CD4-positive, alpha-beta T cell (primary cell): ENCODE data around the gene MAP9. TPM values are rescaled to one million over a fixed set of nuclear protein-coding genes. Genes with fewer than 3 reads are reported as not detected.

ENCODE experiments used
- ATAC-seq: fragments of 200-7000 bp; cut with Tn5 transposase; one replicate; pipeline ENCODE4 v1.10.0; 2022; ENCODE audit warnings: mild to moderate bottlenecking; ENCODE audit not compliant: poor library complexity
- CTCF ChIA-PET: fragments of 350-600 bp; sonication (Branson Sonifier 250); formaldehyde crosslinking; loops from one replicate; lab custom pipeline; 2021; ENCODE audit warnings: antibody characterized with exemption, inconsistent platforms; lab: Charles Lee
- POLR2A ChIA-PET: fragments of 350-600 bp; sonication (Branson Sonifier 250); formaldehyde crosslinking; loops from one replicate; lab custom pipeline; 2021; ENCODE audit warnings: antibody characterized with exemption, inconsistent platforms; lab: Charles Lee
- DNase-seq, 14 experiments: peaks; one replicate each; pipeline ENCODE4 v3.0.0-alpha.2; 2013 to 2020; ENCODE audit warnings: mixed read lengths in 2 of 14
- H3K27ac ChIP-seq, 2 donors: one replicate each; pipeline versions ENCODE4 v1.5.1 to v1.7.0; 2013; ENCODE audit warnings: low read length in 2 of 2, low read depth in 1 of 2, mild to moderate bottlenecking in 1 of 2
- H3K27me3 ChIP-seq, 2 experiments: 1 replicate in 1 of 2; 2 replicates in 1 of 2; pipeline versions ENCODE4 v1.6.1 to v1.7.0; 2013; ENCODE audit warnings: low read length in 2 of 2, control low read depth in 1 of 2, mild to moderate bottlenecking in 1 of 2, moderate library complexity in 1 of 2; ENCODE audit not compliant: insufficient read depth in 2 of 2, control insufficient read depth in 1 of 2
- H3K36me3 ChIP-seq: one replicate; pipeline ENCODE4 v1.6.1; 2013; ENCODE audit warnings: low read length, control low read depth; ENCODE audit not compliant: insufficient read depth
- H3K4me1 ChIP-seq: one replicate; pipeline ENCODE4 v1.6.1; 2013; ENCODE audit warnings: low read length, control low read depth; ENCODE audit not compliant: insufficient read depth
- H3K4me3 ChIP-seq: one replicate; pipeline ENCODE4 v1.5.1; 2013; ENCODE audit warnings: mild to moderate bottlenecking, low read length, moderate library complexity
- H3K9me3 ChIP-seq, 2 experiments: 1 replicate in 1 of 2; 2 replicates in 1 of 2; pipeline versions ENCODE4 v1.6.1 to v1.7.0; 2013; ENCODE audit warnings: low read length in 2 of 2, mild to moderate bottlenecking in 2 of 2, control low read depth in 1 of 2, moderate library complexity in 1 of 2; ENCODE audit not compliant: control insufficient read depth in 1 of 2, insufficient read depth in 1 of 2
- H3K27ac Mint-ChIP-seq: one replicate; pipeline ENCODE4 v1.8.0; 2020; ENCODE audit warnings: mixed read lengths
- H3K27me3 Mint-ChIP-seq: one replicate; pipeline ENCODE4 v1.8.0; 2021; ENCODE audit warnings: mixed read lengths
- H3K36me3 Mint-ChIP-seq: one replicate; pipeline ENCODE4 v1.8.0; 2021; ENCODE audit warnings: low read depth, mixed read lengths
- H3K4me1 Mint-ChIP-seq: one replicate; pipeline ENCODE4 v1.8.0; 2021; ENCODE audit warnings: low read depth, mixed read lengths
- H3K4me3 Mint-ChIP-seq: one replicate; pipeline ENCODE4 v1.8.0; 2020; ENCODE audit warnings: mild to moderate bottlenecking, mixed read lengths
- H3K9me3 Mint-ChIP-seq: one replicate; pipeline ENCODE4 v1.8.0; 2020; ENCODE audit warnings: mixed read lengths
- CTCF ChIP-seq: fragments of 200-600 bp; IDR thresholded peaks from one replicate; pipeline ENCODE4 v1.8.0; 2022; ENCODE audit warnings: antibody characterized with exemption, mild to moderate bottlenecking
- intact Hi-C, 2 experiments: fragments of 100-400 bp; cut with DNase I in 1 of 2; cut with micrococcal nuclease in 1 of 2; formaldehyde crosslinking; loops; one replicate each; pipeline versions ENCODE4 v1.15.1 to v1.9.0; 2023 to 2025; cut with DNase I, micrococcal nuclease
- total RNA-seq, 174 experiments: library from RNA in 2 of 174; stranded (reverse) in 2 of 174; gene quantifications; one replicate each; pipeline ENCODE4 v1.2.3 and lab custom pipeline; 2021 to 2026

The MAP9 gene
- total RNA-seq, 2 experiments from 2014 or later: 15.5 to 16.5 TPM

GRCh38 chr4:155377276-155377675, 511 bp upstream of the MAP9 start:
- Mint-ChIP-seq H3K36me3 (peaks cover 12% of the 10 kb centered on the region), H3K9me3 (no peaks in the 10 kb centered on the region), H3K4me1 (peaks cover 22% of the 10 kb centered on the region), H3K4me3 (peak overlapping the region; percentile 86), H3K27me3 (no peaks in the 10 kb centered on the region), H3K27ac (peak overlapping the region; percentile 88)
- ChIA-PET POLR2A (no interaction called here), CTCF (no interaction called here)
- Histone ChIP-seq H3K9me3 (no peaks in the 10 kb centered on the region), H3K4me3 (peak overlapping the region; percentile 70), H3K36me3 (peaks cover 5% of the 10 kb centered on the region), H3K27me3 (no peaks in the 10 kb centered on the region), H3K27ac (peak overlapping the region in 1 of 2 donors; percentile 82), H3K4me1 (no peaks in the 10 kb centered on the region)
- ATAC-seq (no peak), DNase-seq (peak in 1 of 14 experiments; percentile 21)
- no peak for TF ChIP-seq CTCF
- intact Hi-C loops: loop anchor here (10.0 kb wide), 2 partner anchors 572 to 578 kb away; partner anchors contain the start of gene CTSO (in 1 of the 2)

- CTCF ChIA-PET: interaction anchor here (1.0 kb wide), 1 partner anchor 820 kb away, joined by 4 read pairs; no protein-coding TSS in a partner anchor
- peak overlapping the region; percentile 20 for H3K4me3 Mint-ChIP-seq
Measured at GRCh38 chr4:155371432-155372043, 5.2 kb downstream of the MAP9 start.

GRCh38 chr4:155367608-155368007, 9.2 kb downstream of the MAP9 start:
- Mint-ChIP-seq H3K4me3 (no peak overlapping the region), H3K9me3 (no peaks in the 10 kb centered on the region), H3K4me1 (no peaks in the 10 kb centered on the region), H3K27me3 (no peaks in the 10 kb centered on the region), H3K36me3 (peaks cover 44% of the 10 kb centered on the region), H3K27ac (no peak overlapping the region)
- DNase-seq (no peak), ATAC-seq (no peak)
- intact Hi-C loops: no loop called here
- H3K27ac ChIP-seq: no peak overlapping the region
- H3K27me3 ChIP-seq: no peaks in the 10 kb centered on the region
- no peaks in the 10 kb centered on the region for H3K4me1 ChIP-seq
- H3K4me3 ChIP-seq: no peak overlapping the region
- ChIA-PET CTCF (interaction anchor here (1.3 kb wide), 1 partner anchor 9 kb away, joined by 3 read pairs; no protein-coding TSS in a partner anchor), POLR2A (no interaction called here)
- no peaks in the 10 kb centered on the region for H3K9me3 ChIP-seq
- no peak for TF ChIP-seq CTCF
- H3K36me3 ChIP-seq: peaks cover 4% of the 10 kb centered on the region

More at GRCh38 chr4:155371432-155372043, 5.2 kb downstream of the MAP9 start:
- peak; percentile 70 for TF ChIP-seq CTCF
- no peaks in the 10 kb centered on the region for H3K27me3 Mint-ChIP-seq
- H3K9me3 ChIP-seq: no peaks in the 10 kb centered on the region
- peaks cover 25% of the 10 kb centered on the region for H3K36me3 Mint-ChIP-seq
- no peaks in the 10 kb centered on the region for H3K4me1 ChIP-seq
- H3K36me3 ChIP-seq: peaks cover 6% of the 10 kb centered on the region
- POLR2A ChIA-PET: no interaction called here
- intact Hi-C loops: loop anchor here (1.0 to 10.0 kb wide), 4 partner anchors 567 to 819 kb away; partner anchors contain the start of gene CTSO (in 1 of the 2)
- no peaks in the 10 kb centered on the region for H3K27me3 ChIP-seq
- DNase-seq (peak in 3 of 14 experiments; percentile 49 to 51 (median 51)), ATAC-seq (peak; percentile 42)
- H3K4me1 Mint-ChIP-seq: peaks cover 15% of the 10 kb centered on the region
- H3K27ac Mint-ChIP-seq: no peak overlapping the region
- H3K4me3 ChIP-seq: no peak overlapping the region
- no peaks in the 10 kb centered on the region for H3K9me3 Mint-ChIP-seq
- no peak overlapping the region for H3K27ac ChIP-seq
